Breast epithelium (tissue), 3 donors: ENCODE results near the gene PRR33.

Experiments used
- POLR2AphosphoS5 ChIP-seq, 3 donors: sonication (generic); formaldehyde crosslinking; IDR thresholded peaks; one replicate each; pipeline ENCODE4 v1.6.1; 2017; ENCODE audit warnings: antibody characterized with exemption in 3 of 3
- TF ChIP-seq, protein P1 (sequence below), 3 donors: fragments of 450-650 bp; IDR thresholded peaks; one replicate each; pipeline ENCODE4 v1.5.1; 2016 to 2017; ENCODE audit warnings: antibody characterized with exemption in 3 of 3, mild to moderate bottlenecking in 3 of 3, moderate library complexity in 3 of 3

DNA sequence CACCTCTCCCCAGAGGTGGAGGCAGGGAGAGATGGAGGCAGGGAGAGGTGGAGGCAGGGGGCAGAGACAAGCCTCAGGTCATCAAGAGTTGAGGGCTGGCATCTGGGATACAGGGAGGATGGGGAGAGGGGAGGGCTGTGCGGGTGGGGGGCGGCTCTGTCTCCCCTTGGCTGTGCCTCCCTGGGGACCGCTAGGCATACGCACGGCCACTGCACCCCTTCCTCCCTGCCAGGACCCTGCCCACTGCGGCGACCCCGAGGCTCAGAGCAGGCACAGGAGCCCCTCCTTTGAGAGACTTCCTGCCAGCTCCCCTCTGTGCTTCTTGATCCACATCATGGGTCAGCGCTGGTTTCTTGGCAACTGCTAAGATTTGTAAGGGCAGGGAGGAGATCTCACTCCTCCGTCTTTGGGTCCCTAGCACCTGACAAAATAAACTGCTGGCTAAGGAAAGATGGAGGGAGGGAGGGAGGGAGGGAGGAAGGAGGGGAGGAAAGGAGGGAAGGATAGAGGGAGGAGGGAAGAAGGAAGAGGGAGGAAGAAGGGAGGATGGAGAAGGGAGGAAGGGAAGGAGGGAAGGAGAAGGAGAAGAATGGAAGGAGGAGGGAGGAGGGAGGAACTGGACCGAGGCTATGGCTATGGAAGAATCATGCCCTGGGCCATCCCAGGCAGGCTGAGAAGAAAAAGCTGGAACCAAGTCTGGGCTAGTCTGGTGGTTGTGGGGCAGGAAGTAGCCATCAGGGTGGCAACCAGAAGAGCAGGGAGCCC is 18.5 kb downstream of the PRR33 start:
- TF ChIP-seq POLR2AphosphoS5 (IDR thresholded peaks at IDR 0.05), result no peak
- TF ChIP-seq, protein P1, sequence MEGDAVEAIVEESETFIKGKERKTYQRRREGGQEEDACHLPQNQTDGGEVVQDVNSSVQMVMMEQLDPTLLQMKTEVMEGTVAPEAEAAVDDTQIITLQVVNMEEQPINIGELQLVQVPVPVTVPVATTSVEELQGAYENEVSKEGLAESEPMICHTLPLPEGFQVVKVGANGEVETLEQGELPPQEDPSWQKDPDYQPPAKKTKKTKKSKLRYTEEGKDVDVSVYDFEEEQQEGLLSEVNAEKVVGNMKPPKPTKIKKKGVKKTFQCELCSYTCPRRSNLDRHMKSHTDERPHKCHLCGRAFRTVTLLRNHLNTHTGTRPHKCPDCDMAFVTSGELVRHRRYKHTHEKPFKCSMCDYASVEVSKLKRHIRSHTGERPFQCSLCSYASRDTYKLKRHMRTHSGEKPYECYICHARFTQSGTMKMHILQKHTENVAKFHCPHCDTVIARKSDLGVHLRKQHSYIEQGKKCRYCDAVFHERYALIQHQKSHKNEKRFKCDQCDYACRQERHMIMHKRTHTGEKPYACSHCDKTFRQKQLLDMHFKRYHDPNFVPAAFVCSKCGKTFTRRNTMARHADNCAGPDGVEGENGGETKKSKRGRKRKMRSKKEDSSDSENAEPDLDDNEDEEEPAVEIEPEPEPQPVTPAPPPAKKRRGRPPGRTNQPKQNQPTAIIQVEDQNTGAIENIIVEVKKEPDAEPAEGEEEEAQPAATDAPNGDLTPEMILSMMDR (IDR thresholded peaks at IDR 0.05), result no peak
